Measurements from ENCODE around the gene IKZF4.

The IKZF4 gene

DNA sequence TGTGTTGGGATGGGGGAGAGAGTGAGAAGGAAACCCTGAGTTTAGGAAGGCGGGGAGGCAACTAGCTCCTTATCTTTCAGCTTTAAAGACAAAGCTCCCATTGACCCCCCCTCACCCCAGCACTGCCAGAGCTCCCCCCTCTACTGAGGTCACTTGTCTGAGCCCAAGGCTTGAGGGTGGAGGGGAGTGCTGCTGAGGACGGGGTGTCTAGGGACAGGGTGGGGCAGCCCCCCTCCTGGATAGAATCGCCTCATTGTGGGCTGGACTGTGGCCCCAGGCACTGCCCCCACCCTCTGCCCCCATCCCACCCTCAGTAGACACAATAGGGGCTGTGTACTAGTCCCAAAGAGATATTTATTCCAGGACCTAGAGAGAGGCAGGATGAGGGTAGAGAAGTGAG is 62.1 kb downstream of the IKZF4 start:
- DNase-seq (ENCODE audit: low spot score): no peak

DNA sequence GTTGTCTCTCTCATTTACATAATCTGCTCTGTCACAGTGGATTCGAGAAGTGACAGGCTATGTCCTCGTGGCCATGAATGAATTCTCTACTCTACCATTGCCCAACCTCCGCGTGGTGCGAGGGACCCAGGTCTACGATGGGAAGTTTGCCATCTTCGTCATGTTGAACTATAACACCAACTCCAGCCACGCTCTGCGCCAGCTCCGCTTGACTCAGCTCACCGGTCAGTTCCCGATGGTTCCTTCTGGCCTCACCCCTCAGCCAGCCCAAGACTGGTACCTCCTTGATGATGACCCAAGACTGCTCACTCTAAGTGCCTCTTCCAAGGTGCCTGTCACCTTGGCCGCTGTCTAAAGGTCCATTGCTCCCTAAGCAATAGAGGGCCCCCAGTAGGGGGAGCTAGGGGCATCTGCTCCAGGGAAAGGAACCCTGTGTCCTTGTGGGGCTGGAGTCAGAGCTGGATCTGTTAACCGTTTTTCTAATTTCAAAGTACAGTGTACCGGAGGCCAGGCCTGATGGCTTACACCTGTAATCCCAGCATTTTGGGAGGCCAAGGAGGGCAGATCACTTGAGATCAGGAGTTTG is 64.2 kb downstream of the IKZF4 start:
- DNase-seq (ENCODE audit: low spot score): no peak

DNA sequence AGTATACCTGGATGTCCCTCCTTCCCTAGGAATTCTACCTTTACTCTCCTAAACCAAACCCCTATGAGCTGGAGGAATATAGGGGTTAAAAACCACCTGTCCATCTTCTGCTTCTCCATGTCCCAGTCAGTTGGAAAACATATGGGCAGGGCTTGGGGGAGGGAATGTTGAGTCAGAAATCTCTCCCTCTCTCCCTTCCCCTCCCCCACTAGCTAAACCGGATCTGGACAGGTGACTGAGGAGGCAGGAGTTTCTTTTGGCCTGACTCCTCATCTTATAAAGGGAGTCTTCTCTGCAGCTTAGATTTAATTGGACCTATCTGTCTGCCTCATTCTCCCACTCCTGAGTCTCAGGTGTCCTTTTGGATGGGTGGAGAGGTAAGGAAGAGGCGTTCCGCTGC is 65.3 kb downstream of the IKZF4 start:
- DNase-seq (ENCODE audit: low spot score): no peak

DNA sequence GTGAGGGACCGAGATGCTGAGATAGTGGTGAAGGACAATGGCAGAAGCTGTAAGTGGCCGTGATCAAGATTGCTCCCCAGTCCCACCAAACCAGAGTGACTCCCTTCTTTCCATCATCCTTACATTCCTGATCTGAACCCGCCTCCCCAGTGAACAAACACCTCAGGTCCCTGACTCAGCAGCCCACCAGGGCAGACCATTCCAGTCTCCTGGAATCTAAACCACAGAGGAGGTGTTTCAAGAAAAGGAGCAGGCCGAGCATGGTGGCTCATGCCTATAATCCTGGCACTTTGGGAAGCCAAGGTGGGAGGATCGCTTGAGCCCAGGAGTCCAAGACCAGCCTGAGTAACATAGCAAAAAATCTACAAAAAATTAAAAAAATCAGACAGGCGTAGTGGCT is 65.8 kb downstream of the IKZF4 start:
- DNase-seq (ENCODE audit: low spot score): no peak

DNA sequence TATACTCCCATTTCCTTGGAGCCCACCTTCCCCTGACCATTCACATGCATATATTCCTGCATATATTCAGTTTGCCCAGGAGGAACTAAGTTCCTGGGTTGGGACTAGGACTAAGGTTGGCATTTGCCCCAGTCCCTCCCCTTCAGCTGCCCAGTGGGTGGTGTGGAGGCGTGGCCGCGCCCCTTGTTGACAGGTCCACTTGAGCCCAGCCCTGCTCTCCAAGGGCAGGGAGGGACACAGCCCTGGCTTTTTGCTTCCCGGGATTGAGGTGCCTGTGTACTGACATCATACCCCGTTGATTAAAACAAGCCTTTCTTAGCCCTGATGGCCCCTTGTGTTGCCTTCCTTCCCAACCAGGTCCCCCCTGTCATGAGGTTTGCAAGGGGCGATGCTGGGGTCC is 66.4 kb downstream of the IKZF4 start:
- no peak for DNase-seq (ENCODE audit: low spot score)
